Neutrophil (primary cell): ENCODE data around the gene GRID2.

Experiments used
- H3K27ac ChIP-seq: fragments of 200-600 bp; sonication (generic); 2 replicates; pipeline ENCODE4 v1.5.1; 2016; ENCODE audit warnings: mild to moderate bottlenecking, moderate library complexity
- H3K27me3 ChIP-seq: fragments of 200-600 bp; sonication (generic); 2 replicates; pipeline ENCODE4 v1.6.0; 2016; ENCODE audit warnings: mild to moderate bottlenecking
- H3K36me3 ChIP-seq: fragments of 200-600 bp; sonication (generic); 2 replicates; pipeline ENCODE4 v1.5.1; 2017
- H3K4me1 ChIP-seq, 2 experiments: fragments of 200-600 bp in 1 of 2; sonication (generic) in 1 of 2; 1 replicate in 1 of 2; 2 replicates in 1 of 2; pipeline versions ENCODE4 v1.5.1 to v1.6.1; 2013 to 2016; ENCODE audit warnings: low read depth in 1 of 2, low read length in 1 of 2, mild to moderate bottlenecking in 1 of 2, moderate library complexity in 1 of 2; ENCODE audit not compliant: control insufficient read depth in 1 of 2, insufficient read depth in 1 of 2
- H3K4me3 ChIP-seq, 2 experiments: fragments of 200-600 bp in 1 of 2; sonication (generic) in 1 of 2; 1 replicate in 1 of 2; 2 replicates in 1 of 2; pipeline ENCODE4 v1.5.1; 2013 to 2016; ENCODE audit warnings: low read depth in 1 of 2, low read length in 1 of 2, mild to moderate bottlenecking in 1 of 2, moderate library complexity in 1 of 2
- H3K9me3 ChIP-seq: fragments of 200-600 bp; sonication (generic); 2 replicates; pipeline ENCODE4 v1.5.1; 2016
- CTCF ChIP-seq: fragments of 200-600 bp; sonication (generic); IDR thresholded peaks from 2 replicates; pipeline ENCODE4 v1.5.1; 2016; ENCODE audit warnings: antibody characterized with exemption

GRID2 gene

DNA sequence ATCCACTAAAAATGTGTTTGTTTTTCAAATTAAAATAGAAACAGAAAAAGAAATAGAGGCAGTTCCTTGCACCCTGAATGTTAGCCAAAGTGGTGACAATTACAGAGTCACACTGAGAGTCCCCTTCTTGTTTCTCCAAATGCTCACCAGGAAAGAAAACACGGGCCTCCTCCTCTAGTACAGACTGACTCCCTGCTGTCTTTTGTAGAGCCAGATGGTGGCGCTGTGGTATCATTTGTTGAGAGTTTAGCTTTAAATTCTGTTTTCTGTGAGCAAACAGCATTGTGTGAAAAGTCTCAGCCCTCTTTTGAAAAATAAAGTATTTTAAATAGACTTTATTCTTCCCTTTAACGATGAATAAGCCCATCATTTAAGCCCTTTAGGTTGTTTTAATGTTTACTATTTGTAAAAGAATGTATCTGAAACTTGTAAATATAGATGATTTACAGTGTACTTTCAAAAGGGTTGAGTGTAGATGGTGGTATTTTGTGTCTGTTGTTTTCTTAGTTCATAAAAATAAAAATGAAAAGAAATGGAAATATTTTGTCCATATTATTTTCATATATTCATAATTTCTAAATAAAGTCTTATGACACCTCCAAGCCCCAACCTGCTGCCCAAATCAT lies 1487.9 kb downstream of the GRID2 start:
- Histone ChIP-seq H3K36me3 (no peaks in the 10 kb centered on the region), H3K9me3 (no peaks in the 10 kb centered on the region), H3K4me1 (no peaks in the 10 kb centered on the region), H3K4me3 (no peak overlapping the region), H3K27ac (no peak overlapping the region), H3K27me3 (no peaks in the 10 kb centered on the region)
- TF ChIP-seq CTCF: no peak

GRCh38 chr4:93802045-93802444 lies 1498.3 kb downstream of the GRID2 start:
- Histone ChIP-seq H3K27ac (no peak overlapping the region), H3K36me3 (no peaks in the 10 kb centered on the region), H3K4me3 (no peak overlapping the region), H3K9me3 (no peaks in the 10 kb centered on the region), H3K4me1 (no peaks in the 10 kb centered on the region), H3K27me3 (peaks cover 13% of the 10 kb centered on the region)
- no peak for TF ChIP-seq CTCF

GRCh38 chr4:93809773-93810172 lies 1506.0 kb downstream of the GRID2 start:
- Histone ChIP-seq H3K27me3 (no peaks in the 10 kb centered on the region), H3K27ac (no peak overlapping the region), H3K4me1 (no peaks in the 10 kb centered on the region), H3K4me3 (no peak overlapping the region), H3K9me3 (no peaks in the 10 kb centered on the region), H3K36me3 (no peaks in the 10 kb centered on the region)
- no peak for TF ChIP-seq CTCF

DNA sequence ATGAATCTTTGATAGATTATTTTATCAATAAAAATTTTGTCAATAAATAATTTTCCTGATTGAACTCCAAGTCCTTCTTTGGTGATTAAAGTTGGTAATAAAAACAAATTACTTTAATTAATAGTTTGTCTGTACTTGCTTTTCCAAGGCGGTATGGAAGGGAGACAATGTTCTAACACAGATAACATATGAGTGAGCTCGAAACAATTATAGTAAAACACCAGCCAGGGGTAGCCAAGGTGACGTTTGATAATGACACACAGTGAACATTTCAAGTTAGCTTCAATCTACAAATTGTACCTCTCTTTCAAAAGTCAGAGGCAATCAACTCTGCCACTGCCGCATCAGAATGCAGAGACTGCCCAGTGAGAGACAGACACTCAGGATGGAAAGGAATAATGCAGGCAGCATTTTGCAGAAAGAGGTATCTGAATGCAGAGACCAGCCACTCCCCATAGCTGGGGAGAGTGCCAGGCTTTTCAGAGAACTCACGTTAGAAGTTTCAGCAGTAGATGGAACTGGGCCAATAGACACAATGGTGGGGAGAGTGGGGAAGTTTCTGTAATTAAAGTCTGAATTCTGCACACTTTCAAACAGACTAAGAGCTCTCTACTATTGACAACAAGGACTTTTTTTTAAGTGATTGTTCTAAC lies 1506.7 kb downstream of the GRID2 start:
- Histone ChIP-seq H3K27ac (no peak overlapping the region), H3K4me3 (no peak overlapping the region), H3K36me3 (no peaks in the 10 kb centered on the region), H3K27me3 (no peaks in the 10 kb centered on the region), H3K9me3 (no peaks in the 10 kb centered on the region), H3K4me1 (no peaks in the 10 kb centered on the region)
- TF ChIP-seq CTCF: no peak

DNA sequence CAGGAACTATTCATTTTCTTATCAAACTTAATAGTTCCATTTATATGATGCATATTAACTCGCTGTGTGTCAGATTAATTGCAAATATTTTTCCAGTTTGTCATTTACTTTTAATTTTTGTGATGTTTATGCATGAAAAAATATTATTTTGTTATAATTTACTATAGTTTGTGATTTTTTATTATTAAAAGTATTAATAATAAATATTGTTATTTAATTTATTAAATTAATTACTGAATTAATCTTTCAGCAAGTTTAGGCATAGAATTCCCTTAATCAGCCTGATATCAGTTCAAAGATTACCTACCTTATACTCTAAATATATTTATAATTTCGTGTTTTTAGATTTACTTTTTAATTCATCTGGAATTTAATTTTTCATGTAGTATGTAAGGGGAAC lies 1509.3 kb downstream of the GRID2 start:
- no peaks in the 10 kb centered on the region for H3K9me3 ChIP-seq
- TF ChIP-seq CTCF: no peak
- no peaks in the 10 kb centered on the region for H3K36me3 ChIP-seq
- H3K27ac ChIP-seq: no peak overlapping the region
- no peaks in the 10 kb centered on the region for H3K27me3 ChIP-seq
- no peak overlapping the region for H3K4me3 ChIP-seq
- no peaks in the 10 kb centered on the region for H3K4me1 ChIP-seq
